ENCODE data around the gene GRB10. TPM values are rescaled to one million over a fixed set of nuclear protein-coding genes. Genes with fewer than 3 reads are reported as not detected.
A peak's percentile ranks its signal among the peaks of the same experiment; 100 is the strongest.

The GRB10 gene
- total and polyA plus RNA-seq, 4 donors = 11.6 to 68.6 (median 41.0) TPM

DNA sequence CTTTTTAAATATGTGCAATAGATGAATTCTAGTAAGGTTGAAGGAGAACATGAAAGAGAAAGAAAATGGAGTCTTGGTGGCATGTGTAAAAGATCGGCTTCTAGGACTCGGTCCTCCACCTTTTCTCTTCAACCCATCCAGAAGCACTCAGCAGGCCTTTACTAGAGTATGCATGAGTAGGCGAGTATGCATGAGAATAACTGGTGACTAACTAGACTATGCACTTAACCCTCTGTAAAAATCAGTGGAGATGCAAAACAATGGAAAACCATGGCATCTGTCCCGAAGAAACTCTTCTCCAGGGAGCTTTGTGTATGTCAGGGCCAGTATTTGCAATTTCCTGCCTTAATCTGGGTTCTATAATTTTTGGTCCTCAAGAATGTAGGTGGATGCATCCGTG lies 40.0 kb upstream of the GRB10 start:
- Histone ChIP-seq H3K9me3 (ENCODE audit: control insufficient read depth in 4 of 4, insufficient read depth in 3 of 4, low read length in 3 of 4) (no peaks in the 10 kb centered on the region), H3K4me1 (ENCODE audit: control insufficient read depth in 5 of 5, insufficient read depth in 5 of 5, low read length in 5 of 5) (no peaks in the 10 kb centered on the region), H3K36me3 (ENCODE audit: control insufficient read depth in 4 of 4, insufficient read depth in 4 of 4, low read length in 4 of 4) (no peaks in the 10 kb centered on the region), H3K27me3 (ENCODE audit: control insufficient read depth in 3 of 3, insufficient read depth in 3 of 3, low read length in 2 of 3) (no peaks in the 10 kb centered on the region), H3K27ac (ENCODE audit: low read depth in 1 of 2, low read length in 1 of 2) (no peak overlapping the region), H3K4me3 (no peak overlapping the region), H3K9ac (ENCODE audit: insufficient read depth in 1 of 2, low read length in 2 of 2) (no peak overlapping the region)
- 92 to 98% methylated on average over 5 of the region's 5 CpGs for WGBS, 2 donors
- DNase-seq (no peak), ATAC-seq (ENCODE audit: insufficient read depth, low FRiP score) (no peak)
- TF ChIP-seq, protein P1, sequence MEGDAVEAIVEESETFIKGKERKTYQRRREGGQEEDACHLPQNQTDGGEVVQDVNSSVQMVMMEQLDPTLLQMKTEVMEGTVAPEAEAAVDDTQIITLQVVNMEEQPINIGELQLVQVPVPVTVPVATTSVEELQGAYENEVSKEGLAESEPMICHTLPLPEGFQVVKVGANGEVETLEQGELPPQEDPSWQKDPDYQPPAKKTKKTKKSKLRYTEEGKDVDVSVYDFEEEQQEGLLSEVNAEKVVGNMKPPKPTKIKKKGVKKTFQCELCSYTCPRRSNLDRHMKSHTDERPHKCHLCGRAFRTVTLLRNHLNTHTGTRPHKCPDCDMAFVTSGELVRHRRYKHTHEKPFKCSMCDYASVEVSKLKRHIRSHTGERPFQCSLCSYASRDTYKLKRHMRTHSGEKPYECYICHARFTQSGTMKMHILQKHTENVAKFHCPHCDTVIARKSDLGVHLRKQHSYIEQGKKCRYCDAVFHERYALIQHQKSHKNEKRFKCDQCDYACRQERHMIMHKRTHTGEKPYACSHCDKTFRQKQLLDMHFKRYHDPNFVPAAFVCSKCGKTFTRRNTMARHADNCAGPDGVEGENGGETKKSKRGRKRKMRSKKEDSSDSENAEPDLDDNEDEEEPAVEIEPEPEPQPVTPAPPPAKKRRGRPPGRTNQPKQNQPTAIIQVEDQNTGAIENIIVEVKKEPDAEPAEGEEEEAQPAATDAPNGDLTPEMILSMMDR (IDR thresholded peaks at IDR 0.05; ENCODE audit: control extremely low read depth, extremely low read depth) = no peak

DNA sequence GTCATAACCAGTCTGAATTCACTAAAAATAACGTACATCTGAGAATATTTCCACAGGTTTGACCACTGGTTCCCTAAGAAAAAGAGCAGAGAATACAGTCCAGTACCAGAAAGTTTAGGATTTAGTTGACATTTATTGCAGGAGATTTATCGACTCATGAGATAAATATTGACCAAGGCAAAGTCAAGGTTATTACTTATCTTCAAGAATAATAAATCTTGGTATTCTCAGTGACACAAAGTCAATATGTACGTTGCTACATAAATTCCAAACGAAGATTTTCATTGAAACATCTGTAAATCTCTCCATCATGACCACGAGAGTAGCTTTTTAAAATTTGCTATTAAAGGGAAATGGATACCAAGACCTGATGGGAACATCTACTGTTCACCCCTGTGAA lies 39.4 kb upstream of the GRB10 start:
- Histone ChIP-seq H3K27me3 (ENCODE audit: control insufficient read depth in 3 of 3, insufficient read depth in 3 of 3, low read length in 2 of 3) (no peaks in the 10 kb centered on the region), H3K9ac (ENCODE audit: insufficient read depth in 1 of 2, low read length in 2 of 2) (no peak overlapping the region)
- WGBS, 2 donors = 77 to 83% methylated on average over 5 of the region's 5 CpGs

DNA sequence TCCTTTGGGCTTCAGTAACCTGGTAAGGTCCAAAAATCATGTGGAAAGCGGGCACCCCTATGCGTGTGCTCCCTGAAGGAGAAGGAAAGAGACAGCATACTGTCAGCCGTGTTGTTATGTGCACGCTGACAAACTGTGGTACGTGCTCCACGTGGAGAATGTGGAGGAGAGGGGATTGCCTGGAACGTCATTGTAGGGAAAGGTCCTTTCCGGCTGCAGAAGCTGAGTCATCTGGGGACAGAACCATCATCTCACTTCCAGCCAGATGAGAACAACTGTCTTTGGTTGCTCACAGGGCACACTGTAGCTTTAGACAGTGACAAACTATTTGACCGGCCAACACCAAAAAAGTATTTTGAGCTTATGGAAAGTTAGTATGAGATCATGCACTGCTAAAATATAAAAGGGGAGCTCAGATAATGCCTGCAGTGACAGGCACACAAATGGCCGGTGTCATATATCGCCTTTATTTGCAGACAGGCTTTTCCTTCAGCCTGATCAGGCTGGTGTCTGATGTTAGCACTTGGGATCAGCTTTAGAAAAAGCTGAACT lies 38.8 kb upstream of the GRB10 start:
- Histone ChIP-seq H3K4me1 (ENCODE audit: control insufficient read depth in 5 of 5, insufficient read depth in 5 of 5, low read length in 5 of 5) (no peaks in the 10 kb centered on the region), H3K36me3 (ENCODE audit: control insufficient read depth in 4 of 4, insufficient read depth in 4 of 4, low read length in 4 of 4) (no peaks in the 10 kb centered on the region), H3K4me3 (no peak overlapping the region), H3K27ac (ENCODE audit: low read depth in 1 of 2, low read length in 1 of 2) (no peak overlapping the region), H3K9ac (ENCODE audit: insufficient read depth in 1 of 2, low read length in 2 of 2) (no peak overlapping the region), H3K27me3 (ENCODE audit: control insufficient read depth in 3 of 3, insufficient read depth in 3 of 3, low read length in 2 of 3) (no peaks in the 10 kb centered on the region), H3K9me3 (ENCODE audit: control insufficient read depth in 4 of 4, insufficient read depth in 3 of 4, low read length in 3 of 4) (no peaks in the 10 kb centered on the region)
- TF ChIP-seq, protein P1 (IDR thresholded peaks at IDR 0.05; ENCODE audit: control extremely low read depth, extremely low read depth) = no peak
- 77 to 89% methylated on average over 11 of the region's 11 CpGs for WGBS, 2 donors
- ATAC-seq (ENCODE audit: insufficient read depth, low FRiP score) = no peak
- DNase-seq = peak in 2 of 3 donors; percentile 14 to 39

More for the DNA sequence above, 39.4 kb upstream of the GRB10 start:
- Histone ChIP-seq H3K4me3 (no peak overlapping the region), H3K4me1 (ENCODE audit: control insufficient read depth in 5 of 5, insufficient read depth in 5 of 5, low read length in 5 of 5) (no peaks in the 10 kb centered on the region), H3K36me3 (ENCODE audit: control insufficient read depth in 4 of 4, insufficient read depth in 4 of 4, low read length in 4 of 4) (no peaks in the 10 kb centered on the region), H3K9me3 (ENCODE audit: control insufficient read depth in 4 of 4, insufficient read depth in 3 of 4, low read length in 3 of 4) (no peaks in the 10 kb centered on the region), H3K27ac (ENCODE audit: low read depth in 1 of 2, low read length in 1 of 2) (no peak overlapping the region)
- TF ChIP-seq, protein P1 (IDR thresholded peaks at IDR 0.05; ENCODE audit: control extremely low read depth, extremely low read depth) = no peak
- ATAC-seq (ENCODE audit: insufficient read depth, low FRiP score) (no peak), DNase-seq (no peak)

DNA sequence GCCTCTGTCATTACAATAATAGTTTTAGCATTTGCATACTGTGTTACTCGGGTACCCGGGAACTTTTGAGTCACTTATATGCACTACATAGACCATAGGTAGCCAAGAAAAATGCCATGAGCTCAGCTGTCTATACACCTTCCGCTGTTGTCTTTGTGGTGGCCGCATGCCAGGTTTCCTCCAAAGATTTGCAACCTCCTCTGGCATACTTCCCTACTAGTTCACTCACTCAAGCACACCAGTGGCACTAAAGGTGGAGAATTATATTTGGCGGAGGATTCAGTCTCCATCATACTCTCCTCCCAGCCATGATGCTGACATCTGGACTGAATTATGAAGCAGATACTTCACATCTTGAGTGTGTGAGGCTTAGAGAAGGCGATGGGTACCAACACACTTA lies 35.6 kb upstream of the GRB10 start:
- no peak overlapping the region for H3K4me3 ChIP-seq
- WGBS, 2 donors = 71 to 91% methylated on average over 6 of the region's 6 CpGs
- peaks cover 0 to under 1% (median 0%) of the 10 kb centered on the region in 5 donors for H3K4me1 ChIP-seq (ENCODE audit: control insufficient read depth in 5 of 5, insufficient read depth in 5 of 5, low read length in 5 of 5)
- TF ChIP-seq, protein P1 (IDR thresholded peaks at IDR 0.05; ENCODE audit: control extremely low read depth, extremely low read depth) = no peak
- no peak for DNase-seq
- H3K27me3 ChIP-seq (ENCODE audit: control insufficient read depth in 3 of 3, insufficient read depth in 3 of 3, low read length in 2 of 3) = no peaks in the 10 kb centered on the region
- H3K9me3 ChIP-seq (ENCODE audit: control insufficient read depth in 4 of 4, insufficient read depth in 3 of 4, low read length in 3 of 4) = no peaks in the 10 kb centered on the region
- H3K27ac ChIP-seq (ENCODE audit: low read depth in 1 of 2, low read length in 1 of 2) = no peak overlapping the region
- no peak for ATAC-seq (ENCODE audit: insufficient read depth, low FRiP score)
- no peak overlapping the region for H3K9ac ChIP-seq (ENCODE audit: insufficient read depth in 1 of 2, low read length in 2 of 2)
- H3K36me3 ChIP-seq (ENCODE audit: control insufficient read depth in 4 of 4, insufficient read depth in 4 of 4, low read length in 4 of 4) = no peaks in the 10 kb centered on the region

Data from lung (tissue), 12 donors.